Measurements from ENCODE around the gene NNAT. TPM values are rescaled to one million over a fixed set of nuclear protein-coding genes. Genes with fewer than 3 reads are reported as not detected.

Gene NNAT
- total RNA-seq, 1 donor from 2014 or later, result not detected

GRCh38 chr20:37498066-37498665 lies 22.9 kb upstream of the NNAT start:
- ATAC-seq (ENCODE audit: poor library complexity) (no peak), DNase-seq (no peak)
- intact Hi-C loops (cut with DNase I), result no loop called here

- ATAC-seq (ENCODE audit: poor library complexity) (no peak), DNase-seq (no peak)
- intact Hi-C loops (cut with DNase I), result no loop called here
Observed at GRCh38 chr20:37500311-37500710, 20.7 kb upstream of the NNAT start.

- intact Hi-C loops (cut with DNase I), result no loop called here
- no peak for ATAC-seq (ENCODE audit: poor library complexity)
- DNase-seq, result no peak
Observed at GRCh38 chr20:37501940-37502339, 19.1 kb upstream of the NNAT start.

GRCh38 chr20:37502654-37503053 lies 18.4 kb upstream of the NNAT start:
- DNase-seq (no peak), ATAC-seq (ENCODE audit: poor library complexity) (no peak)
- intact Hi-C loops (cut with DNase I), result no loop called here

- intact Hi-C loops (cut with DNase I), result no loop called here
- DNase-seq, result peak; percentile 58
- peak; percentile 82 for ATAC-seq (ENCODE audit: poor library complexity)
Observed at GRCh38 chr20:37503256-37503927, 17.7 kb upstream of the NNAT start.

- intact Hi-C loops (cut with DNase I), result no loop called here
- ATAC-seq (ENCODE audit: poor library complexity), result no peak
- no peak for DNase-seq
Observed at GRCh38 chr20:37504404-37505096, 16.5 kb upstream of the NNAT start.

GRCh38 chr20:37505263-37506151 lies 15.5 kb upstream of the NNAT start:
- DNase-seq (no peak), ATAC-seq (ENCODE audit: poor library complexity) (peak; percentile 26)
- intact Hi-C loops (cut with DNase I), result no loop called here

GRCh38 chr20:37506152-37506725 lies 14.8 kb upstream of the NNAT start:
- intact Hi-C loops (cut with DNase I), result no loop called here
- DNase-seq (no peak), ATAC-seq (ENCODE audit: poor library complexity) (no peak)

- ATAC-seq (ENCODE audit: poor library complexity) (no peak), DNase-seq (no peak)
- intact Hi-C loops (cut with DNase I), result no loop called here
Observed at GRCh38 chr20:37510226-37510625, 10.8 kb upstream of the NNAT start.

- DNase-seq, result no peak
- intact Hi-C loops (cut with DNase I), result no loop called here
- ATAC-seq (ENCODE audit: poor library complexity), result no peak
Observed at GRCh38 chr20:37511610-37512275, 9.3 kb upstream of the NNAT start.

- intact Hi-C loops (cut with DNase I), result no loop called here
- ATAC-seq (ENCODE audit: poor library complexity) (no peak), DNase-seq (no peak)
Observed at GRCh38 chr20:37513779-37514359, 7.2 kb upstream of the NNAT start.

GRCh38 chr20:37515876-37516275 lies 5.2 kb upstream of the NNAT start:
- intact Hi-C loops (cut with DNase I), result no loop called here
- no peak for ATAC-seq (ENCODE audit: poor library complexity)
- no peak for DNase-seq

- DNase-seq (no peak), ATAC-seq (ENCODE audit: poor library complexity) (no peak)
- intact Hi-C loops (cut with DNase I), result no loop called here
Observed at GRCh38 chr20:37516811-37517750, 4.0 kb upstream of the NNAT start.

GRCh38 chr20:37518059-37518458 lies 3.0 kb upstream of the NNAT start:
- no peak for DNase-seq
- no peak for ATAC-seq (ENCODE audit: poor library complexity)
- intact Hi-C loops (cut with DNase I), result no loop called here

- ATAC-seq (ENCODE audit: poor library complexity) (peak; percentile 73), DNase-seq (peak; percentile 83)
- intact Hi-C loops (cut with DNase I), result no loop called here
Observed at GRCh38 chr20:37518606-37519507, 2.2 kb upstream of the NNAT start.
